Keratinocyte (primary cell): Measurements from ENCODE around the gene PRKAB1. TPM values are rescaled to one million over a fixed set of nuclear protein-coding genes. Genes with fewer than 3 reads are reported as not detected.

Experiments used
- DNase-seq: peaks from one replicate; pipeline ENCODE4 v3.0.0-alpha.2; 2011; ENCODE audit warnings: low read depth, missing footprints, low spot score
- FAIRE-seq: peaks from 2 replicates; lab custom pipeline; 2011; peaks lifted over from hg19 to GRCh38; lab: Jason Lieb, UNC
- H2AFZ ChIP-seq: 2 replicates; pipeline ENCODE4 v1.6.0; 2012; ENCODE audit warnings: low read length, control low read depth, inconsistent platforms; ENCODE audit not compliant: control insufficient read depth
- H3K27ac ChIP-seq: 2 replicates; pipeline ENCODE4 v1.5.1; 2011; ENCODE audit warnings: low read length; ENCODE audit not compliant: control insufficient read depth, insufficient read depth
- H3K27me3 ChIP-seq: 3 replicates; pipeline ENCODE4 v1.6.0; 2011; ENCODE audit warnings: low read length; ENCODE audit not compliant: control insufficient read depth, insufficient read depth; ENCODE audit errors: extremely low read depth
- H3K36me3 ChIP-seq, 2 experiments: 2 replicates in 1 of 2; 3 replicates in 1 of 2; pipeline ENCODE4 v1.5.1; 2011; ENCODE audit warnings: low read length in 2 of 2, mild to moderate bottlenecking in 1 of 2; ENCODE audit not compliant: control insufficient read depth in 2 of 2, insufficient read depth in 2 of 2; ENCODE audit errors: extremely low read depth in 1 of 2
- H3K4me1 ChIP-seq: 3 replicates; pipeline ENCODE4 v1.5.1; 2011; ENCODE audit warnings: low read length; ENCODE audit not compliant: control insufficient read depth, insufficient read depth; ENCODE audit errors: extremely low read depth
- H3K4me2 ChIP-seq: 3 replicates; pipeline ENCODE4 v1.6.0; 2011; ENCODE audit warnings: low read depth, low read length; ENCODE audit not compliant: control insufficient read depth, insufficient read depth; ENCODE audit errors: extremely low read depth
- H3K4me3 ChIP-seq, 3 experiments: fragments of 200-600 bp in 1 of 3; sonication (generic) in 1 of 3; 2 replicates in 2 of 3; 3 replicates in 1 of 3; pipeline ENCODE4 v1.5.1; 2011 to 2016; ENCODE audit warnings: low read length in 3 of 3, mild to moderate bottlenecking in 3 of 3, control low read depth in 2 of 3, inconsistent platforms in 1 of 3, low read depth in 1 of 3, mixed read lengths in 1 of 3, mixed run types in 1 of 3, moderate library complexity in 1 of 3; ENCODE audit not compliant: control insufficient read depth in 2 of 3, insufficient read depth in 2 of 3; ENCODE audit errors: extremely low read depth in 1 of 3
- H3K79me2 ChIP-seq: 2 replicates; pipeline ENCODE4 v1.6.0; 2012; ENCODE audit warnings: low read length; ENCODE audit not compliant: control insufficient read depth, insufficient read depth
- H3K9ac ChIP-seq: 3 replicates; pipeline ENCODE4 v1.6.0; 2011; ENCODE audit warnings: low read length; ENCODE audit not compliant: control insufficient read depth, insufficient read depth; ENCODE audit errors: extremely low read depth
- H3K9me1 ChIP-seq: 3 replicates; pipeline ENCODE4 v1.6.0; 2011; ENCODE audit warnings: low read length; ENCODE audit not compliant: control insufficient read depth, insufficient read depth; ENCODE audit errors: extremely low read depth
- H3K9me3 ChIP-seq: 2 replicates; pipeline ENCODE4 v1.5.1; 2012; ENCODE audit warnings: low read depth, low read length; ENCODE audit not compliant: control insufficient read depth
- H4K20me1 ChIP-seq: 3 replicates; pipeline ENCODE4 v1.6.0; 2011; ENCODE audit warnings: low read length; ENCODE audit not compliant: control insufficient read depth, insufficient read depth; ENCODE audit errors: extremely low read depth
- EZH2 ChIP-seq: IDR thresholded peaks from one replicate; pipeline ENCODE4 v1.6.1; 2012; ENCODE audit warnings: inconsistent platforms, mild to moderate bottlenecking, low read length, moderate library complexity
- dilution Hi-C: fragments of 300-500 bp; cut with MboI; formaldehyde crosslinking; loops from one replicate; pipeline ENCODE4 v1.7.0; 2020; ENCODE audit warnings: low sequenced_read_pairs; ENCODE audit not compliant: extremely low pct_ligation_motif_present
- polyA plus RNA-seq, 5 experiments: library from polyadenylated mRNA; depleted of rRNA in 3 of 5; stranded (reverse) in 3 of 5; stranded (forward) in 1 of 5; unstranded in 1 of 5; fragments of >200 nt; gene quantifications; 1 replicate in 1 of 5; 2 replicates in 3 of 5; 3 replicates in 1 of 5; pipeline versions ENCODE4 v1.2.1 to v1.2.3, GENCODE V29; 2011 to 2012; ENCODE audit warnings: missing spikeins in 2 of 5, low read depth in 1 of 5, low replicate concordance in 1 of 5
- TF ChIP-seq, protein P1 (sequence below), 3 experiments: IDR thresholded peaks in 1 of 3; conservative IDR thresholded peaks in 1 of 3; optimal IDR thresholded peaks in 1 of 3; 2 replicates in 2 of 3; 3 replicates in 1 of 3; pipeline versions ENCODE3 to v1.5.1; 2011; ENCODE audit warnings: low read length in 3 of 3, mild to moderate bottlenecking in 3 of 3, moderate library complexity in 2 of 3, control low read depth in 1 of 3, inconsistent platforms in 1 of 3; ENCODE audit not compliant: insufficient read depth in 2 of 3; ENCODE audit errors: extremely low read depth in 1 of 3

The PRKAB1 gene
- polyA plus RNA-seq, 1 donor (not counting 4 experiments of a cell fraction or from before 2014, with no cell fraction given): 22.0 TPM

- Histone ChIP-seq H2AFZ (no peak overlapping the region), H3K36me3 (peaks cover 0 to 9% of the 10 kb centered on the region in 2 experiments), H3K4me2 (no peak overlapping the region), H4K20me1 (no peaks in the 10 kb centered on the region), H3K27me3 (no peaks in the 10 kb centered on the region), H3K27ac (no peak overlapping the region), H3K9ac (no peak overlapping the region), H3K4me1 (peaks cover 3% of the 10 kb centered on the region), H3K9me1 (no peaks in the 10 kb centered on the region), H3K9me3 (no peaks in the 10 kb centered on the region), H3K79me2 (no peaks in the 10 kb centered on the region), H3K4me3 (no peak overlapping the region)
- DNase-seq (no peak), FAIRE-seq (peak; percentile 74)
- TF ChIP-seq, protein P1, sequence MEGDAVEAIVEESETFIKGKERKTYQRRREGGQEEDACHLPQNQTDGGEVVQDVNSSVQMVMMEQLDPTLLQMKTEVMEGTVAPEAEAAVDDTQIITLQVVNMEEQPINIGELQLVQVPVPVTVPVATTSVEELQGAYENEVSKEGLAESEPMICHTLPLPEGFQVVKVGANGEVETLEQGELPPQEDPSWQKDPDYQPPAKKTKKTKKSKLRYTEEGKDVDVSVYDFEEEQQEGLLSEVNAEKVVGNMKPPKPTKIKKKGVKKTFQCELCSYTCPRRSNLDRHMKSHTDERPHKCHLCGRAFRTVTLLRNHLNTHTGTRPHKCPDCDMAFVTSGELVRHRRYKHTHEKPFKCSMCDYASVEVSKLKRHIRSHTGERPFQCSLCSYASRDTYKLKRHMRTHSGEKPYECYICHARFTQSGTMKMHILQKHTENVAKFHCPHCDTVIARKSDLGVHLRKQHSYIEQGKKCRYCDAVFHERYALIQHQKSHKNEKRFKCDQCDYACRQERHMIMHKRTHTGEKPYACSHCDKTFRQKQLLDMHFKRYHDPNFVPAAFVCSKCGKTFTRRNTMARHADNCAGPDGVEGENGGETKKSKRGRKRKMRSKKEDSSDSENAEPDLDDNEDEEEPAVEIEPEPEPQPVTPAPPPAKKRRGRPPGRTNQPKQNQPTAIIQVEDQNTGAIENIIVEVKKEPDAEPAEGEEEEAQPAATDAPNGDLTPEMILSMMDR (optimal IDR thresholded peaks at IDR 0.05 in 1 of 3, IDR thresholded peaks at IDR 0.05 in 1 of 3, conservative IDR thresholded peaks at IDR 0.05 in 1 of 3; ENCODE audit: extremely low read depth in 1 of 3, insufficient read depth in 2 of 3, low read length in 3 of 3): no peak
- TF ChIP-seq EZH2: no peak
- dilution Hi-C loops: no loop called here
Observed at GRCh38 chr12:119692997-119693396, 25.1 kb downstream of the PRKAB1 start.

GRCh38 chr12:119693511-119693910 is 25.6 kb downstream of the PRKAB1 start:
- dilution Hi-C loops: no loop called here
- FAIRE-seq (no peak), DNase-seq (no peak)
- no peaks in the 10 kb centered on the region for H3K9me1 ChIP-seq
- H3K4me3 ChIP-seq: no peak overlapping the region
- H2AFZ ChIP-seq: no peak overlapping the region
- no peak overlapping the region for H3K9ac ChIP-seq
- H3K4me1 ChIP-seq: peaks cover 3% of the 10 kb centered on the region
- no peak overlapping the region for H3K27ac ChIP-seq
- H3K4me2 ChIP-seq: no peak overlapping the region
- H3K9me3 ChIP-seq: no peaks in the 10 kb centered on the region
- H3K36me3 ChIP-seq: peaks cover 0 to 6% of the 10 kb centered on the region in 2 experiments
- no peaks in the 10 kb centered on the region for H3K79me2 ChIP-seq
- H3K27me3 ChIP-seq: no peaks in the 10 kb centered on the region
- H4K20me1 ChIP-seq: no peaks in the 10 kb centered on the region
- TF ChIP-seq, protein P1 (optimal IDR thresholded peaks at IDR 0.05 in 1 of 3, IDR thresholded peaks at IDR 0.05 in 1 of 3, conservative IDR thresholded peaks at IDR 0.05 in 1 of 3; ENCODE audit: extremely low read depth in 1 of 3, insufficient read depth in 2 of 3, low read length in 3 of 3): no peak
- TF ChIP-seq EZH2: no peak
